Astrocyte (in vitro differentiated cells and primary cell): ENCODE data around the gene SLC7A10. TPM values are rescaled to one million over a fixed set of nuclear protein-coding genes. Genes with fewer than 3 reads are reported as not detected.

ENCODE experiments used
- DNase-seq: peaks from one replicate; pipeline ENCODE4 v3.0.0-alpha.2; 2010; ENCODE audit warnings: low read depth
- FAIRE-seq: peaks from 2 replicates; lab custom pipeline; 2011; peaks lifted over from hg19 to GRCh38; lab: Jason Lieb, UNC
- H2AFZ ChIP-seq: 2 replicates; pipeline ENCODE4 v1.6.0; 2012; ENCODE audit warnings: low read depth, low read length, inconsistent platforms
- H3K27ac ChIP-seq: 2 replicates; pipeline ENCODE4 v1.5.1; 2011; ENCODE audit warnings: low read depth, low read length, inconsistent platforms
- H3K27me3 ChIP-seq: 2 replicates; pipeline ENCODE4 v1.6.0; 2011; ENCODE audit warnings: low read length, inconsistent platforms; ENCODE audit not compliant: insufficient read depth
- H3K36me3 ChIP-seq: 2 replicates; pipeline ENCODE4 v1.5.1; 2011; ENCODE audit warnings: low read length, inconsistent platforms; ENCODE audit not compliant: insufficient read depth
- H3K4me1 ChIP-seq: 2 replicates; pipeline ENCODE4 v1.5.1; 2011; ENCODE audit warnings: low read length, inconsistent platforms; ENCODE audit not compliant: insufficient read depth
- H3K4me2 ChIP-seq: 2 replicates; pipeline ENCODE4 v1.6.0; 2012; ENCODE audit warnings: low read length, inconsistent platforms
- H3K4me3 ChIP-seq: 2 replicates; pipeline ENCODE4 v1.5.1; 2011; ENCODE audit warnings: low read depth, mild to moderate bottlenecking, low read length, inconsistent platforms; ENCODE audit not compliant: insufficient read depth
- H3K79me2 ChIP-seq: 2 replicates; pipeline ENCODE4 v1.6.0; 2012; ENCODE audit warnings: mild to moderate bottlenecking, low read length, inconsistent platforms; ENCODE audit not compliant: insufficient read depth
- H3K9ac ChIP-seq: 2 replicates; pipeline ENCODE4 v1.6.0; 2012; ENCODE audit warnings: mild to moderate bottlenecking, low read length, inconsistent platforms
- H3K9me3 ChIP-seq: 2 replicates; pipeline ENCODE4 v1.5.1; 2012; ENCODE audit warnings: low read depth, mild to moderate bottlenecking, low read length, inconsistent platforms; ENCODE audit not compliant: insufficient read depth
- H4K20me1 ChIP-seq: 2 replicates; pipeline ENCODE4 v1.6.0; 2012; ENCODE audit warnings: low read length, inconsistent platforms; ENCODE audit not compliant: insufficient read depth
- H3K27ac Mint-ChIP-seq: one replicate; pipeline ENCODE4 v1.8.0; 2021; ENCODE audit warnings: mild to moderate bottlenecking, mixed read lengths; ENCODE audit not compliant: unreplicated experiment
- H3K27me3 Mint-ChIP-seq: one replicate; pipeline ENCODE4 v1.8.0; 2021; ENCODE audit warnings: low read depth, mixed read lengths; ENCODE audit not compliant: unreplicated experiment
- H3K36me3 Mint-ChIP-seq: one replicate; pipeline ENCODE4 v1.8.0; 2021; ENCODE audit warnings: low read depth, mixed read lengths; ENCODE audit not compliant: unreplicated experiment
- H3K4me1 Mint-ChIP-seq: one replicate; pipeline ENCODE4 v1.8.0; 2021; ENCODE audit warnings: low read depth, mixed read lengths; ENCODE audit not compliant: unreplicated experiment
- H3K4me3 Mint-ChIP-seq: one replicate; pipeline ENCODE4 v1.8.0; 2021; ENCODE audit warnings: mild to moderate bottlenecking, moderate library complexity, mixed read lengths; ENCODE audit not compliant: unreplicated experiment
- H3K9me3 Mint-ChIP-seq: one replicate; pipeline ENCODE4 v1.8.0; 2021; ENCODE audit warnings: mild to moderate bottlenecking, mixed read lengths; ENCODE audit not compliant: unreplicated experiment
- EZH2 ChIP-seq: IDR thresholded peaks from 2 replicates; pipeline ENCODE4 v1.6.1; 2012; ENCODE audit warnings: mild to moderate bottlenecking, low read length, inconsistent platforms; ENCODE audit not compliant: insufficient read depth
- total RNA-seq: library from RNA; stranded (reverse); gene quantifications from 2 replicates; pipeline ENCODE4 v1.2.1, GENCODE V29; 2021
- TF ChIP-seq, protein P1 (sequence below): IDR thresholded peaks from 2 replicates; pipeline ENCODE4 v1.5.1; 2011; ENCODE audit warnings: low read depth, mild to moderate bottlenecking, inconsistent platforms, low read length, moderate library complexity; ENCODE audit not compliant: insufficient read depth

The SLC7A10 gene
- total RNA-seq, 1 donor from 2014 or later: 0.61 TPM

DNA sequence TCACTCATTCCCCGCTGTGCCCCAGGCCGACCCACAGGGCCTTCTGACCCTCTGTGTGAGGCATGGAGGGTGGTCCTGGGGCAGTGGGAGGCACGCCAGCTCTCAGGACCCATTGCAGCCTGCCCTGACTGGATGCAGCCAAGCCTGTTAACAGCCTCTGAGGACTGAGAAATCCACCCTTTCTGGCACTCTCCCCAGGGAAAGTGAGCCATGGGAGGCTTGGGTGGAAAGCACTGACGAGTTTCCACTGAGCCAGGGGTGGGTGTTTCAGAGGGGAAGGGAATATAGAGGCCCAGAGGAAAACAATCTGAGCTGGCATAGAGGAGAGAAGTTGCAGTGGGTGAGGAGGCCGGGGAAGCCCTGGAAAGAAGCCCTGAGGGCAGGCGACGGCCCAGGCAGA, 30.6 kb upstream of the SLC7A10 start:
- H3K27me3 ChIP-seq: peaks cover 2% of the 10 kb centered on the region
- FAIRE-seq: no peak
- H3K27ac ChIP-seq: no peak overlapping the region
- Mint-ChIP-seq H3K27me3 (peaks cover 18% of the 10 kb centered on the region), H3K4me3 (no peak overlapping the region), H3K36me3 (no peaks in the 10 kb centered on the region), H3K4me1 (peaks cover 2% of the 10 kb centered on the region), H3K27ac (no peak overlapping the region), H3K9me3 (peaks cover 2% of the 10 kb centered on the region)
- no peaks in the 10 kb centered on the region for H3K4me1 ChIP-seq
- no peaks in the 10 kb centered on the region for H4K20me1 ChIP-seq
- H3K9me3 ChIP-seq: no peaks in the 10 kb centered on the region
- no peaks in the 10 kb centered on the region for H3K79me2 ChIP-seq
- H3K4me2 ChIP-seq: no peak overlapping the region
- no peak overlapping the region for H2AFZ ChIP-seq
- H3K4me3 ChIP-seq: no peak overlapping the region
- TF ChIP-seq, protein P1, sequence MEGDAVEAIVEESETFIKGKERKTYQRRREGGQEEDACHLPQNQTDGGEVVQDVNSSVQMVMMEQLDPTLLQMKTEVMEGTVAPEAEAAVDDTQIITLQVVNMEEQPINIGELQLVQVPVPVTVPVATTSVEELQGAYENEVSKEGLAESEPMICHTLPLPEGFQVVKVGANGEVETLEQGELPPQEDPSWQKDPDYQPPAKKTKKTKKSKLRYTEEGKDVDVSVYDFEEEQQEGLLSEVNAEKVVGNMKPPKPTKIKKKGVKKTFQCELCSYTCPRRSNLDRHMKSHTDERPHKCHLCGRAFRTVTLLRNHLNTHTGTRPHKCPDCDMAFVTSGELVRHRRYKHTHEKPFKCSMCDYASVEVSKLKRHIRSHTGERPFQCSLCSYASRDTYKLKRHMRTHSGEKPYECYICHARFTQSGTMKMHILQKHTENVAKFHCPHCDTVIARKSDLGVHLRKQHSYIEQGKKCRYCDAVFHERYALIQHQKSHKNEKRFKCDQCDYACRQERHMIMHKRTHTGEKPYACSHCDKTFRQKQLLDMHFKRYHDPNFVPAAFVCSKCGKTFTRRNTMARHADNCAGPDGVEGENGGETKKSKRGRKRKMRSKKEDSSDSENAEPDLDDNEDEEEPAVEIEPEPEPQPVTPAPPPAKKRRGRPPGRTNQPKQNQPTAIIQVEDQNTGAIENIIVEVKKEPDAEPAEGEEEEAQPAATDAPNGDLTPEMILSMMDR: no peak
- no peak for TF ChIP-seq EZH2
- DNase-seq: no peak
- H3K36me3 ChIP-seq: no peaks in the 10 kb centered on the region
- no peak overlapping the region for H3K9ac ChIP-seq

- peaks cover 2% of the 10 kb centered on the region for H3K4me1 Mint-ChIP-seq
- Histone ChIP-seq H3K9me3 (no peaks in the 10 kb centered on the region), H3K4me1 (no peaks in the 10 kb centered on the region), H2AFZ (no peak overlapping the region), H3K4me2 (no peak overlapping the region), H3K79me2 (no peaks in the 10 kb centered on the region), H3K9ac (no peak overlapping the region), H3K36me3 (no peaks in the 10 kb centered on the region), H3K4me3 (no peak overlapping the region), H3K27ac (no peak overlapping the region), H3K27me3 (peaks cover 2% of the 10 kb centered on the region), H4K20me1 (no peaks in the 10 kb centered on the region)
- no peak overlapping the region for H3K4me3 Mint-ChIP-seq
- peaks cover 18% of the 10 kb centered on the region for H3K27me3 Mint-ChIP-seq
- TF ChIP-seq EZH2: no peak
- TF ChIP-seq, protein P1: no peak
- no peak for FAIRE-seq
- H3K27ac Mint-ChIP-seq: no peak overlapping the region
- peaks cover 2% of the 10 kb centered on the region for H3K9me3 Mint-ChIP-seq
- H3K36me3 Mint-ChIP-seq: no peaks in the 10 kb centered on the region
- no peak for DNase-seq
Observed at GRCh38 chr19:33255781-33256180, 30.1 kb upstream of the SLC7A10 start.

- H3K79me2 ChIP-seq: no peaks in the 10 kb centered on the region
- H3K36me3 ChIP-seq: no peaks in the 10 kb centered on the region
- no peak overlapping the region for H3K27ac ChIP-seq
- H3K4me1 Mint-ChIP-seq: no peaks in the 10 kb centered on the region
- H3K9me3 Mint-ChIP-seq: no peaks in the 10 kb centered on the region
- H3K4me1 ChIP-seq: no peaks in the 10 kb centered on the region
- H3K36me3 Mint-ChIP-seq: no peaks in the 10 kb centered on the region
- H3K4me2 ChIP-seq: no peak overlapping the region
- no peaks in the 10 kb centered on the region for H3K9me3 ChIP-seq
- H3K27ac Mint-ChIP-seq: no peak overlapping the region
- DNase-seq: no peak
- no peak overlapping the region for H3K4me3 ChIP-seq
- H3K27me3 Mint-ChIP-seq: peaks cover 14% of the 10 kb centered on the region
- H3K9ac ChIP-seq: no peak overlapping the region
- no peak overlapping the region for H3K4me3 Mint-ChIP-seq
- no peak overlapping the region for H2AFZ ChIP-seq
- TF ChIP-seq, protein P1: no peak
- no peak for TF ChIP-seq EZH2
- FAIRE-seq: no peak
- H3K27me3 ChIP-seq: no peaks in the 10 kb centered on the region
- H4K20me1 ChIP-seq: peaks cover 8% of the 10 kb centered on the region
Observed at GRCh38 chr19:33254245-33254824, 28.7 kb upstream of the SLC7A10 start.
